Breast epithelium (tissue), 4 donors: ENCODE measurements around the gene POF1B. TPM values are rescaled to one million over a fixed set of nuclear protein-coding genes. Genes with fewer than 3 reads are reported as not detected.
"Not testable (repeated sequence)": the region's sequence is repeated elsewhere in the genome, so short reads cannot be mapped to it uniquely, and the experiment has no call there.

ENCODE experiments used
- DNase-seq, 2 donors: peaks; one replicate each; pipeline ENCODE4 v3.0.0-alpha.2; 2019; ENCODE audit warnings: low spot score in 2 of 2
- H3K27ac ChIP-seq, 2 donors: fragments of 200-600 bp; sonication (generic) in 1 of 2; one replicate each; pipeline ENCODE4 v1.5.1; 2016 to 2019; ENCODE audit warnings: mild to moderate bottlenecking in 1 of 2
- H3K27me3 ChIP-seq, 2 donors: fragments of 200-600 bp; sonication (generic) in 1 of 2; one replicate each; pipeline versions ENCODE4 v1.5.1 to v1.6.0; 2017 to 2019; ENCODE audit warnings: control low read depth in 1 of 2, mild to moderate bottlenecking in 1 of 2
- H3K36me3 ChIP-seq: fragments of 200-600 bp; one replicate; pipeline ENCODE4 v1.5.1; 2019
- H3K4me1 ChIP-seq, 2 donors: fragments of 200-600 bp; sonication (generic); one replicate each; pipeline ENCODE4 v1.5.1; 2016 to 2019; ENCODE audit warnings: control low read depth in 1 of 2
- H3K4me3 ChIP-seq, 3 donors: fragments of 200-600 bp; sonication (generic); 1 replicate in 2 of 3; 2 replicates in 1 of 3; pipeline ENCODE4 v1.5.1; 2016 to 2019; ENCODE audit warnings: mild to moderate bottlenecking in 3 of 3, moderate library complexity in 2 of 3
- H3K9me3 ChIP-seq, 2 donors: fragments of 200-600 bp; sonication (generic) in 1 of 2; one replicate each; pipeline ENCODE4 v1.5.1; 2016 to 2019; ENCODE audit warnings: control low read depth in 1 of 2
- CTCF ChIP-seq, 3 donors: fragments of 450-650 bp; IDR thresholded peaks; one replicate each; pipeline ENCODE4 v1.5.1; 2016 to 2017; ENCODE audit warnings: antibody characterized with exemption in 3 of 3, mild to moderate bottlenecking in 3 of 3, moderate library complexity in 3 of 3
- POLR2A ChIP-seq: fragments of 450-650 bp; IDR thresholded peaks from one replicate; pipeline ENCODE4 v1.6.1; 2016; ENCODE audit warnings: antibody characterized with exemption, mild to moderate bottlenecking, moderate library complexity
- POLR2AphosphoS5 ChIP-seq, 3 donors: sonication (generic); formaldehyde crosslinking; IDR thresholded peaks; one replicate each; pipeline ENCODE4 v1.6.1; 2017; ENCODE audit warnings: antibody characterized with exemption in 3 of 3
- intact Hi-C: fragments of 100-400 bp; cut with DNase I; formaldehyde crosslinking; loops from one replicate; pipeline ENCODE4 v1.15.1; 2023; ENCODE audit warnings: low total_unique reads
- total RNA-seq, 3 donors: library from RNA; depleted of rRNA; stranded (reverse); fragments of >200 nt; gene quantifications; one replicate each; pipeline ENCODE4 v1.1.0, GENCODE V29; 2016

The POF1B gene
- total RNA-seq, 3 donors from 2014 or later: 0.48 to 19.5 (median 6.2) TPM

- no peaks in the 10 kb centered on the region for H3K9me3 ChIP-seq
- no peaks in the 10 kb centered on the region for H3K4me1 ChIP-seq
- no peak for TF ChIP-seq POLR2AphosphoS5 (IDR thresholded peaks at IDR 0.05)
- TF ChIP-seq CTCF (IDR thresholded peaks at IDR 0.05): no peak
- TF ChIP-seq POLR2A: no peak
- no peaks in the 10 kb centered on the region for H3K36me3 ChIP-seq
- intact Hi-C loops: no loop called here
- no peak overlapping the region for H3K4me3 ChIP-seq
- H3K27me3 ChIP-seq: no peaks in the 10 kb centered on the region
- H3K27ac ChIP-seq: no peak overlapping the region
- no peak for DNase-seq
Measured at GRCh38 chrX:85345523-85345922, 33.9 kb downstream of the POF1B start.

GRCh38 chrX:85327060-85327333 lies 52.5 kb downstream of the POF1B start:
- H3K4me3 ChIP-seq: no peak overlapping the region
- DNase-seq: no peak
- TF ChIP-seq CTCF (IDR thresholded peaks at IDR 0.05): no peak
- no peak for TF ChIP-seq POLR2AphosphoS5 (IDR thresholded peaks at IDR 0.05)
- no peak for TF ChIP-seq POLR2A
- no peak overlapping the region for H3K27ac ChIP-seq
- H3K27me3 ChIP-seq: peaks cover 0 to 3% of the 10 kb centered on the region in 2 donors
- peaks cover 0 to 3% of the 10 kb centered on the region in 2 donors for H3K9me3 ChIP-seq
- no peaks in the 10 kb centered on the region for H3K36me3 ChIP-seq
- no peaks in the 10 kb centered on the region for H3K4me1 ChIP-seq
- intact Hi-C loops: no loop called here

GRCh38 chrX:85326234-85327059 lies 53.0 kb downstream of the POF1B start:
- intact Hi-C loops: no loop called here
- H3K27me3 ChIP-seq: peaks cover 0 to 3% of the 10 kb centered on the region in 2 donors
- H3K27ac ChIP-seq: no peak overlapping the region
- TF ChIP-seq CTCF (IDR thresholded peaks at IDR 0.05): no peak
- TF ChIP-seq POLR2A: no peak
- no peak for TF ChIP-seq POLR2AphosphoS5 (IDR thresholded peaks at IDR 0.05)
- H3K4me3 ChIP-seq: no peak overlapping the region
- no peak for DNase-seq
- no peaks in the 10 kb centered on the region for H3K4me1 ChIP-seq
- peaks cover 0 to 3% of the 10 kb centered on the region in 2 donors for H3K9me3 ChIP-seq
- H3K36me3 ChIP-seq: no peaks in the 10 kb centered on the region

- H3K9me3 ChIP-seq, intact Hi-C loops, H3K4me3 ChIP-seq, H3K27me3 ChIP-seq, H3K4me1 ChIP-seq, DNase-seq, H3K27ac ChIP-seq, H3K36me3 ChIP-seq: not testable (repeated sequence)
Measured at GRCh38 chrX:85311348-85311747, 68.1 kb downstream of the POF1B start.

GRCh38 chrX:85309717-85310116 lies 69.7 kb downstream of the POF1B start:
- intact Hi-C loops: no loop called here
- H3K4me1 ChIP-seq: no peaks in the 10 kb centered on the region
- no peak overlapping the region for H3K4me3 ChIP-seq
- H3K9me3 ChIP-seq: no peaks in the 10 kb centered on the region
- TF ChIP-seq CTCF (IDR thresholded peaks at IDR 0.05) (no peak), POLR2AphosphoS5 (IDR thresholded peaks at IDR 0.05) (no peak), POLR2A (no peak)
- DNase-seq: no peak
- H3K36me3 ChIP-seq: no peaks in the 10 kb centered on the region
- peaks cover 0 to 7% of the 10 kb centered on the region in 2 donors for H3K27me3 ChIP-seq
- no peak overlapping the region for H3K27ac ChIP-seq
